Activated CD4-positive, alpha-beta T cell treated with anti-CD3 and anti-CD28 coated beads for 4 hours (primary cell): ENCODE results near the gene CMSS1.
"Not testable (repeated sequence)": the region's sequence is repeated elsewhere in the genome, so short reads cannot be mapped to it uniquely, and the experiment has no call there.

Experiments used
- DNase-seq, 2 donors: peaks; one replicate each; pipeline ENCODE4 v3.0.0-alpha.2; 2020

The CMSS1 gene

GRCh38 chr3:100209169-100209568 is 391.5 kb downstream of the CMSS1 start:
- DNase-seq: no peak

- no peak for DNase-seq
Measured at GRCh38 chr3:100209948-100210771, 392.5 kb downstream of the CMSS1 start.

- no peak for DNase-seq
Measured at GRCh38 chr3:100210772-100211135, 393.1 kb downstream of the CMSS1 start.

GRCh38 chr3:100213891-100214573 is 396.4 kb downstream of the CMSS1 start:
- no peak for DNase-seq

- DNase-seq: no peak
Measured at GRCh38 chr3:100214574-100214964, 396.9 kb downstream of the CMSS1 start.

- no peak for DNase-seq
Measured at GRCh38 chr3:100216713-100217112, 399.1 kb downstream of the CMSS1 start.

GRCh38 chr3:100221159-100221558 is 403.5 kb downstream of the CMSS1 start:
- DNase-seq: no peak

GRCh38 chr3:100225193-100225592 is 407.5 kb downstream of the CMSS1 start:
- DNase-seq: no peak

GRCh38 chr3:100225883-100226282 is 408.2 kb downstream of the CMSS1 start:
- no peak for DNase-seq

- DNase-seq: no peak
Measured at GRCh38 chr3:100226712-100227429, 409.2 kb downstream of the CMSS1 start.

GRCh38 chr3:100227511-100227921 is 409.9 kb downstream of the CMSS1 start:
- no peak for DNase-seq

GRCh38 chr3:100228247-100228646 is 410.6 kb downstream of the CMSS1 start:
- DNase-seq: no peak

- not testable (repeated sequence) for DNase-seq
Measured at GRCh38 chr3:100229188-100229587, 411.5 kb downstream of the CMSS1 start.

GRCh38 chr3:100230710-100231109 is 413.0 kb downstream of the CMSS1 start:
- DNase-seq: no peak
